GM18517 (cell line): ENCODE data around the gene GALNT18.

Experiments used
- ATAC-seq: cut with Tn5 transposase; IDR thresholded peaks from one replicate; pipeline ENCODE4 v1.9.1; 2021; ENCODE audit warnings: mild to moderate bottlenecking, moderate library complexity; ENCODE audit not compliant: unreplicated experiment

The GALNT18 gene

GRCh38 chr11:11322101-11322500, 299.7 kb downstream of the GALNT18 start:
- no peak for ATAC-seq

GRCh38 chr11:11320825-11321224, 301.0 kb downstream of the GALNT18 start:
- no peak for ATAC-seq

- ATAC-seq, result no peak
Observed at GRCh38 chr11:11318961-11319360, 302.8 kb downstream of the GALNT18 start.

- ATAC-seq, result no peak
Observed at GRCh38 chr11:11318461-11318860, 303.3 kb downstream of the GALNT18 start.

GRCh38 chr11:11316651-11317230, 305.1 kb downstream of the GALNT18 start:
- no peak for ATAC-seq

- ATAC-seq, result no peak
Observed at GRCh38 chr11:11313902-11314692, 307.7 kb downstream of the GALNT18 start.

GRCh38 chr11:11313426-11313825, 308.4 kb downstream of the GALNT18 start:
- no peak for ATAC-seq

- no peak for ATAC-seq
Observed at GRCh38 chr11:11312738-11313137, 309.1 kb downstream of the GALNT18 start.

- no peak for ATAC-seq
Observed at GRCh38 chr11:11311169-11311568, 310.6 kb downstream of the GALNT18 start.

GRCh38 chr11:11309906-11310305, 311.9 kb downstream of the GALNT18 start:
- no peak for ATAC-seq

- ATAC-seq, result no peak
Observed at GRCh38 chr11:11308249-11308648, 313.6 kb downstream of the GALNT18 start.

GRCh38 chr11:11306855-11307254, 314.9 kb downstream of the GALNT18 start:
- ATAC-seq, result no peak

- ATAC-seq, result no peak
Observed at GRCh38 chr11:11304550-11304949, 317.3 kb downstream of the GALNT18 start.

GRCh38 chr11:11302565-11302964, 319.2 kb downstream of the GALNT18 start:
- no peak for ATAC-seq

GRCh38 chr11:11301212-11301611, 320.6 kb downstream of the GALNT18 start:
- ATAC-seq, result no peak

- no peak for ATAC-seq
Observed at GRCh38 chr11:11297578-11297977, 324.2 kb downstream of the GALNT18 start.

- no peak for ATAC-seq
Observed at GRCh38 chr11:11296434-11296833, 325.4 kb downstream of the GALNT18 start.

GRCh38 chr11:11294551-11294855, 327.3 kb downstream of the GALNT18 start:
- no peak for ATAC-seq

GRCh38 chr11:11293798-11294550, 327.8 kb downstream of the GALNT18 start:
- no peak for ATAC-seq

GRCh38 chr11:11292839-11293238, 329.0 kb downstream of the GALNT18 start:
- ATAC-seq, result no peak

- no peak for ATAC-seq
Observed at GRCh38 chr11:11291041-11292015, 330.5 kb downstream of the GALNT18 start.
